HG03025 (cell line): ENCODE results near the gene LY6G6F.

ENCODE experiments used
- ATAC-seq: cut with Tn5 transposase; IDR thresholded peaks from one replicate; pipeline ENCODE4 v1.9.1; 2021; ENCODE audit warnings: mild to moderate bottlenecking, moderate library complexity; ENCODE audit not compliant: unreplicated experiment, low FRiP score

LY6G6F gene

DNA sequence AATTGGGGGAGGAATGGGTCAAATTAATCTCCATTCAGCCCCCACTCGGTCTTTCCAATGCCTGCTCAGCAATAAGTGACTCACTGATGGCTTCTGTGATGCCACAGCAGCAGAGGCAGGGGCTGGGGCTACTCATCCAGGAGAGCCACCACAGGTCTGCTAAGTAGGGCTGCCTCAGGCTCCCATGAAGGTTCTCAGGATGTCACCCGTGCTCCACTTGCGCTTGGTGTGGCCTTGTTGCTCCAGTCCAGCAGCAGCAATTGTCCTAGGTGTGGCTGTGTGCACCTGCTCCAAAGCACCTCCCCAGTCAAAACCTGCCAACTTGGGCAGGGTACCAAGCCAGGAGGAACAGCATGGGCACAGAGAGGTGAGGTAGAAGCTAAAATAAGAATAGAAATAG lies 15.5 kb downstream of the LY6G6F start:
- no peak for ATAC-seq

DNA sequence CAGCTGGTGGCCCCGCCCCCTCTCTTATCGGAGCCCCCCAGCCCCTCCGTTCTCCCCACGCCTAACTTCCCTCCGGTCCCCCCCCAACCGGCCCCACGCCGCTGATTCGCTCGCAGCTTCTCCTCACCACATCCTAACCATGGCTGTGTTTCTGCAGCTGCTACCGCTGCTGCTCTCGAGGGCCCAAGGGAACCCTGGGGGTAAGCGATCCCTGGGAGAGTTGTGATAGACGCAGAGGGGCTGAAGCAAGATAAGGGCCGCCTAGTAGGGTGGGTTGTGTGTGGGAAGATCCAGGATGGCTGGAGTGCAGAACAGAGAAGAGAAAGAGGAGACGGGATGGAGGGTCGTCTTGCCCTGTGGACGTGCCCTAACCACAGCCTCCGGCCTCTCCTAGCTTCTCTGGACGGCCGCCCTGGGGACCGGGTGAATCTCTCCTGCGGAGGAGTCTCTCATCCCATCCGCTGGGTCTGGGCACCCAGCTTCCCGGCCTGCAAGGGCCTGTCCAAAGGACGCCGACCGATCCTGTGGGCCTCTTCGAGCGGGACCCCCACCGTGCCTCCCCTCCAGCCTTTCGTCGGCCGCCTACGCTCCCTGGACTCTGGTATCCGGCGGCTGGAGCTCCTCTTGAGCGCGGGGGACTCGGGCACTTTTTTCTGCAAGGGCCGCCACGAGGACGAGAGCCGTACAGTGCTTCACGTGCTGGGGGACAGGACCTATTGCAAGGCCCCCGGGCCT lies 16.7 kb downstream of the LY6G6F start, which contains the start of gene MPIG6B:
Gene MPIG6B (plus strand): TSS at position 129 of the 735 bp plus-strand sequence. CDS start 11 bp downstream, at position 140.
- no peak for ATAC-seq

DNA sequence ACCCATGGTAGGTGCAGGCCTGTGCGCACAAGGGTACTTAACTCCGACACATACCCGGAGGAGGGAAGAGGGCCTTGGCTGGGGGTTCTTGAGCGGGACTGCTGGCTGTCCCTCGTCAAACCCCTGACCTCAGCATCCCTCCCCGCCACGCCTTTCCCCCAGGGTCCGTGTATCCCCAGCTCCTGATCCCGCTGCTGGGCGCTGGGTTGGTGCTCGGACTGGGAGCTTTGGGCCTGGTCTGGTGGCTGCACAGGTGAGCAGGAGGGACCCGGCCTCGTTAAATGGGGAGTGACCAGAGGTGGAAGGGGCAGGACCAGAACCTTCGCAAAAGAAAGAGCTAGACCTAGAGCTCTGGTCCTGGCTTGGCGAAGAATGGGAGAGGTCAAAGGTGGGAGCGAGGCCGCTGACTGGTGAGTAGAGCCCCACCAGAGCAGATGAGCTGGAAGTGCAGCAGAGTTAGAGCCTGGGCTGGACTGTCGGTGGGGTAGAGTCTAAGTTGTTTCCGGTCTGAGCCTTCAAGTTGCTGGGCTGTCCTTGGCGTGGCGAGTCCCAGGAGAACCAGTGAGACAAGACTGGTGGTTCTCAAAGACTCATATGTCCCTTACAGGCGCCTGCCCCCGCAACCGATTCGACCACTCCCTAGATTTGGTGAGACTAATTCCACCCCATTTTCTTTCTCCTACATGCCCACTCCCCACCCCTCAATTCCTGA lies 17.5 kb downstream of the LY6G6F start:
- no peak for ATAC-seq

DNA sequence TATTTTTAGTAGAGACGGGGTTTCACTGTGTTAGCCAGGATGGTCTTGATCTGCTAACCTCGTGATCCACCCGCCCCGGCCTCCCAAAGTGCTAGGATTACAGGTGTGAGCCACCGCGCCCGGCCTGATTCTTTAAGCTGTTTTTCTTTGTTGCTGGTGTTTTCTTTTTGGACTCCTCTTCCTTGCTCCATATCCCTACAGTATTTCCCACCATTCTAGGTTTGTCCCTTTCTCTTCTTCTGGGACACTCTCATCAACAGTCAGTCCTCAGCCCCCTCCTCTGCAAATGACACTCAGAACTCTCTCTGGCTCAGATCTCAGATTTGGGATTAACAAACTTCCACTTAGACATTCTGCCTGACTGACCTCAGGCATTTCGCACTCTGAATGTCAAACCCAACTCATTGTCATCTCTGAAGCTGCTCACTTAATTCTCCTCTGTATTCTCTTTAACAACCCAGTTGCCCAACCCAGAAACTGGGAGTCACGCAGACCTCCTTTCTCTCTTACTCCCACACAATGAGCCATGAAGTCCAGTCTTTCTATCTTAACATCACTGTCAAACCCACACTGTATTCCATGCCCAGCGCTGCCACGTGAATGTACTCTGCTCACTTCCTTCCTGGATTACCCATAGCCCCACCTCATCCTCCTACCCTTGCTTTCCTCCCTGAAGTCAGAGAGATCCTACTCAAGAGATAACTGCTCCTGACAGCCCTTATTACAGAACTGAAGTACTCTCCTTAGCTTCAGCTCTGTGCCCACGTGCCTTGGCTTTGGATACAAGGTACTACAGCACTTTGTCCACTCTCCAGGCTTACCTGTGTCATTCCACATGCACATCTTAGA lies 19.1 kb downstream of the LY6G6F start:
- no peak for ATAC-seq

DNA sequence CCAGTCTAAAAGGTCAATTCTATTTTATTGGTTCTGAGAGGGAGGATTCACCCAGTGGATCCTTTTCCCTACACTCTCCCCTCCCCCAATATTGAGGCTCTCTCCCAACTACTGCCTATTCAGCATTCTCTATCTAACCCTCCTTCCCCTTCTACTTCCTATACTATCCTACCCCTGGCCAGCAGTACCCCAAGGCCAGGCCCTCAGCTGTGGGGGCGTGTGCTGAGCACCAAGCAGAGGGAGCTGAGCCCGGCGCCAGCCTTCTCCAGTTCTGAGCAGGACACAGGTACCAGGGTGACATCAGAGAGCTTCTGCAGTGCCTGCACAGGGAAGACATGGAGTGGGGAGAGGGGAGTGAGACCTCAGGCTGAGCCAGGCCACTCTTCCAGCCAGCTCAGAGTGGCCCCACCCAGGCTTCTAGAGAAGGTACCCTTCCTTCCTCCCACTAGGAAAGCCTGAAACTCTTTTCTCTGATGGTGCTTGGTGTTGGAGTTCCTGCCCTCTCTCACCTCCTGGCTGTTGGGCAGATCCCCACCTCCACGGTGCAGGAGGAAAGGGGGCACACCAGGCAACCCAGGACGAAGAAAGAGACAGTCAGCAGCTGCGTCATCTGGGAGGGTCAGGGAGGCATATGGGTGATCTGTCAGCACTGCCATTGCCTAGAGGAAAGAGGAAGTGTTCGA lies 20.5 kb downstream of the LY6G6F start:
- ATAC-seq = no peak

DNA sequence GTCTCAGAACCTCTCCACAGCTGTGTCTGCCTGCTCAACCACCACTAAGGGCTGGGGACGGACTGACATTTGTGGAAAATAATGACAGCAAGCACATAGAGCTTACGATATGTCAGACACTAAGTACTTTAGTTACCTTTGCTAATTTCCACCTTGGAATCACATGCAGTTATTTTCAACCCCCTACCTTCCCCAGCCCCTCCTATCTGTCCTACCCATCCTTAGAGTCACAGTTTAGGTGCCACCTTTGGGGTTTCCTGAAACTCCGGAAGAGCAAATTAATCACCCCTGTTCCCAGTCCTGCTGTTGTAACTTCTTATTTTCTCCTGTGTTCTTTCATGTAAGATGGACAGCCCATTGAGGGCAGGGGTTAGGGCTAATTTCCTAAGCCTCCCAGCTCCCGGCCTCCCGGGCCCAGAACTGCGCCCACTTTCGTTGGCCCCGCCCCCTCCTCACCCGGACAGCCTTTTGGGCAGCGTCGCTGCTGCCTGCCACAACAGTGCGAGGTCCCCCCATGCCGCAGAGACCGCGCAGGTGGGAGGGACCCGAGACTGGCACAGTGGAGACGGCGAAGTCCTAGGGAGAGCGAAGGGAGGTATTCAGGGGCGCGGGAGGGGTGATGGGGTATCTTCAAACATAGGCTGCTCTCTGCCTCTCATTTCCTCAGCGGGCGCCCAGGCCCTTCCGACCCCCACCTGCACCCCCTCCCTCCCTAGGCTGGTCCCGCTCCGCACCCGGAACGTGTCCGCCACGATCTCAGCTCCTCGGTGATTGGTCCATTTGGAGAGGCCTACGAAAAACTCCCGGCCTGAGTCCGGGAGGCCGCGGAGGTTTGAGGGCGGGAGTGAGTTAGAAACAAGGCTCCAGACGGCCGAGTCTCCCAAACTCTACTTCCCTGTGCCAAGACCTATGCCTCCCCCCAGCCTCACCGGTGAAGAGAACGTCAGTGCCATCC lies 21.3 kb downstream of the LY6G6F start:
- no peak for ATAC-seq

DNA sequence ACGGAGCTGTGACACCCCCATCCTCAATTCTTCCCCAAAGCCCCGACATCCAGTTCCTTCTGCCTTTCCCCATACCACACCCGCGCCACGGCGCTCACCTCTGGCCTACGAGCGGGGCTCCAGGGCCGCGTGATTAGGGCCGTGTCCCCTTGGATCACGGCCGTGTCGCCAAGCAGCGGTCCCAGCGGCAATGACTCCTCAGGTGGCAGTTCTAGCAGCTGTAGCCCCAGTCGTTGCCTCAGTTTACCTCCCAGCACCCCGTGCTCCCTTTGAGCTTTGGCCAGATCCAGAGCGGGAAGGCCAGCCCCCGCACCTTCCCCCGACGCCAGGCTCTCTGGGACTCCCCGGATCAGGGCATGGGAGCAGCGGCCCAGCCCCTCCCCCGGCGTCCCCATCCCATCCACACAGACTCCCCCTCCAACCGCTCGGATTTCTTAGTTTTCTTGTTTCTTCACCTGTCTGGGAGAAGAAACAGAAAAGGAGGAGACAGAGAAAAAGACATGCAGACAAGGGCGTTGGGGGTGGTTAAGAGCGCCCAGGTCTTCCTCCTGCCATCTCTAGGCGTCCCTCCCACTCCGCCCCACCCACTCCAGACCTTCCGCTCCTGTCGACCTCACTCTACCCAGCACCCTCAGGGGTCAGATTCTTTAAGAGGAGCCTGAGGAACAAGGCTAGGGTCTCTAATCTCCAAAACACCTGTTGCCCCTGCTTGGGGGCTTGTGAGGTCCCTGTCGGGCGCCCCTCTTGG lies 22.3 kb downstream of the LY6G6F start, which contains the start of gene DDAH2:
Gene DDAH2 (minus strand): TSS at position 533 of the 748 bp plus-strand sequence. CDS start 138 bp downstream, at position 395.
- ATAC-seq = no peak

DNA sequence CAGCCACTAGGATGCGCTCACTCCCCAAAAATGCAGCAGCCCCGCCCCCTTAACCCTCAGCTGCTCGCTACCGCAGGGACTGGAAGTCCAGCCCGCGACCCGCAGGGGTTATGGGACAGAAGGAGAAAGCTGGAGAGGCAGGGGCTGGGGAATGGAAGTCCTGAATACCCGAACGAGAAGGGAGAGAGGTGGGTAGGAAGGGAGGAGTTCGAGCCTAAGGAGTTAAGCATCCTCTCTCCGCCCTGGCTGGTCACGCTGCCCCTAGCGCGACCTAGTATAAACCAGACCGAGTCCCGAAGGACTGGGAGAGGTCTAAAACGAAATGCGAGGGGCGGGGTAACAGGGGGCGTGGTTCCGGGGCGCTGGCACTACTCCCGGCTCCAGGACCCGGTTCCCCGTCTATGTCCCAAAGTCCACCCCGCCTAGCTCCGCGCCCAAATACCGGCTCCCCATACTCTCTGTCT lies 22.9 kb downstream of the LY6G6F start:
- ATAC-seq = no peak

DNA sequence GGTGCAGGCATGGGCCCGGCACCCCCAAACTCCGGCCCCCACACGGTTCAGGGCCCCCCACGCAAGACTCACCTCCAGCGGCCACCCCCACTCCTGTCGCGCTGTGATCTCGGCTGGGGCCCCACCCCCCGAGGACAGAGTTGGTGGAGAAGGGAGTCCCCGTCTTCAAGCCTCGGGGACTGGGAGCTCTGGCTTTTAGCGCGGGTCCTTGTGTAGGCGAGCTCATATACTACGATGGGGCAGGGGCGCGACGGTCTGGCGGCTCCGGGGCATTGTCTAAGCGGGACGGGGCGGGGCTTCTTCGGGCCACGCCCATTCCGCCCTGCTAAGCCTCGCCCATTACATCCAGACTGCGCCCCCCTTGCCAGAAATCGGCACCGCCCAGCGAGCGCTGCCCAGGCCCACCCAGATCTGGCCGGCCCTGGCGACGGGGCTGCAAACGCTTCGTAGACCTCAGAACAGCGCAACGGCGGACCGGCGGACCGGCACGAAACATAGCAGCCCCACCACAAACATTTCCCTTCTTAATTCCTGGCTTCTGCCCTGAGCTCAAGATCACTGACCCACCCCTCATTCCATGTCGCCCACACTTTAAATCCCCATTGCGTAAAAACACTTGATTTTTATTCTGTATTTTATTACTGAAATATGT lies 23.4 kb downstream of the LY6G6F start:
- no peak for ATAC-seq

DNA sequence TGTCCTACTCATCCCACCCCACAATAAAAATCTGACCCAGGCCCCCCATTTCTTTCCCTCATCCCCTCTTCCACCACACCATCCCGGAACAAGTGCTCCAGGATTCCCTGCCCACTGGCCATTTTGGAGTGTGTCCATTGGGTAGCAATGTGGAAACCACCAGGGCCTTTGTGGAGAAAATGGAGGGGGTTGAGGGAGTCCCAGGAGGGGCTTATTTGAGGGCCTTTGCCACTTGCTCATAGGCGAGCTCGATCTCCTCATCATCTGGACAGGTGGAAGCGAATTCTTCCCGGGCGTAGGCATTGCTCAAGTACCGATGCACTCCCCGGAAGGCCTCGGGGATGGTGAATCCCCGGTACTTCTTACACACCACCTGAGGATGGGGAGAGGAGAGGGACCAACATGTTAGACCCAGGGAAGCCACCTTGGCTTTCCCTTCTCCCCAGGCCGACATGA lies 24.0 kb downstream of the LY6G6F start:
- no peak for ATAC-seq

DNA sequence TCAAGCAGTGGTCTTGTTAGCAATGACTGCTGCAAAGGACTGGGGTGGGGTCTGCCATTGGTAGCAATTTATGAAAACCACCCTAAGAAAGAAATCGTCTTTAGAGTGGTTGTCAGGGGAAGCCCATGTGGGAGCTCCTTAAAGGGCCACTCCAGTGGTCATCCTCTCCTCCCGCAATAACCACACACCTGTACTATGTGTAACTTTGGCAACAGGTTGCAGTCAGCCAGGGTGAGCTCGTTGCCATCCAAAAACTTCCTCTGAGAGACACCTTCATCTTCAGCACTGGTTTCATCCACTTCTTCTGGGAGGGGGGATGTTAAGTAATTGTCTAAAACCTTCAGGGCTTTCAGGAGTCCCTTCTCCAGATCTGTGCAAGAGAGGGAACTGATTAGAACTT lies 25.4 kb downstream of the LY6G6F start:
- ATAC-seq = no peak

DNA sequence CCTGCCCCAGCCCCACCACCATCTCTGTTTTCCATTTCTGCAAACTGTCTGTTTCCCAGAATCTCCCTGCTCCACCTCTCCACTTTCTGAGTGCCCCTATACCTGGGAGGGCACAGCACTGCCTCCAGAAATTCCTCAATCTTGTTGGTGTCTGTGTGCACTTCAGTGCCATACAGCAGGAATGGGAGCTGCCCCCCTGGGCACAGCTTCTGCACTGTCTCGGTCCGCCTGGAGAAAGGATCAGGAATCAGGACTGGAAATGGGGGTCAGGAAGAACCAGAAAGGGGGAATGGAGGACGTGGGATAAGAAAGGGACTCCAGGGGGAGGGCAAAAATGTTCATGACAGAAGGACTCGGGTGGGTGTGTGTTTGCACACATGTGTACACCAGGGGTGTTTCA lies 27.1 kb downstream of the LY6G6F start:
- ATAC-seq = no peak

DNA sequence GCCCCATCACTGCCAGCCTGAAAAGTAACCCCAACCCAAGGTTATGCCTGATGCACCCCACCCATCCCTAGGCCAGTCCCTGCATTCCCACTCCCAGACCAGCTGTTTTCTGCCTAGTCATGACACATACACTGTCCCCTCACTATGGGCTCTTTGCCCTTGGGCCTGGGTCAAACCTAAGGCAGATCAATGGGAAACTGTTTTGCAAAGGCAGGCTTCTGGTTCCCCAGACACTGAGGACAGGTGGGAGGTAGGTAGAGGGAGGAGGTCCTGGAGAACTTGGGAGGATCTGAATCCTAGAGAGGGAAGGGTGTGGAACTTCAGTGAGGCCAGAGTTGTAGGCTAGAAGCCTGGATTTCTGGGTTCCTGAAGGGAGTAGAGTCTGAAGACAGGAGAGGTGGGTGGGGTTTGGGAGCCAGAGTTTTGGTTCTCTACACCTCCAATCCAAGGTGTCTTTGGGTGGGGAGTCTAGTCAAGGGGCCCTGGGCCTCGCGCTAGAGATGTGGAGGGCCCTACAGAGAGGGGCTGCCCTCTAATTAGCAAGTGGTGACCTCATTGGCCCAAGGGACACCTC lies 27.7 kb downstream of the LY6G6F start:
- ATAC-seq = no peak

DNA sequence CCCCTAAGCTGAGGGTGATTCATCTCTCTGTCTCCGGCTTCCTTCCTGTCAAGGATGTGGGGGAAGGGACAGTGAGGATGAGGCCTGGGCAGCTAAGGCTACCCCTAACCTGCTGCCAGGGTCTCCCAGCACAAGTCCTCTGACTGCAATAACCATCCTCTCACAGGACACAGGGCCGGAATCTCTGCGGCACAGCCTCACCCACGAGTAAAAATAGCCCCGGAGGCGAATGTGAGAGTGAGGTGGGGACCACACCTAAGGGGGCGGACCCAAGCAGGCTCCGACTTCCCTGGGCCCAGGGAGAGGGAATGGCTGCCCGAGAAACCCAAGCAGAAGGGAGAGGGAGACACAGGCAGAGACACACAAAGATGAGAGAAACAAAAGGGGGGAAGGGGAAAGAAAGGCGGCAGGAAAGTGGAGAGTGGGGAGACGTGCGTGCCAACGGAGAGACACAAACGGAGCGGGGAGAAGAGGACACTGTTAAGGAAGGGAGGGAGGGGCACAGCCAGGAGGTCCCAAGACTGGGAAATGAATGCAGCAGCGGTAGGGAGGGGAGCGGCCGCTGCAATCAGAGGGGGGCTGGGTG lies 28.2 kb downstream of the LY6G6F start:
- ATAC-seq = no peak

DNA sequence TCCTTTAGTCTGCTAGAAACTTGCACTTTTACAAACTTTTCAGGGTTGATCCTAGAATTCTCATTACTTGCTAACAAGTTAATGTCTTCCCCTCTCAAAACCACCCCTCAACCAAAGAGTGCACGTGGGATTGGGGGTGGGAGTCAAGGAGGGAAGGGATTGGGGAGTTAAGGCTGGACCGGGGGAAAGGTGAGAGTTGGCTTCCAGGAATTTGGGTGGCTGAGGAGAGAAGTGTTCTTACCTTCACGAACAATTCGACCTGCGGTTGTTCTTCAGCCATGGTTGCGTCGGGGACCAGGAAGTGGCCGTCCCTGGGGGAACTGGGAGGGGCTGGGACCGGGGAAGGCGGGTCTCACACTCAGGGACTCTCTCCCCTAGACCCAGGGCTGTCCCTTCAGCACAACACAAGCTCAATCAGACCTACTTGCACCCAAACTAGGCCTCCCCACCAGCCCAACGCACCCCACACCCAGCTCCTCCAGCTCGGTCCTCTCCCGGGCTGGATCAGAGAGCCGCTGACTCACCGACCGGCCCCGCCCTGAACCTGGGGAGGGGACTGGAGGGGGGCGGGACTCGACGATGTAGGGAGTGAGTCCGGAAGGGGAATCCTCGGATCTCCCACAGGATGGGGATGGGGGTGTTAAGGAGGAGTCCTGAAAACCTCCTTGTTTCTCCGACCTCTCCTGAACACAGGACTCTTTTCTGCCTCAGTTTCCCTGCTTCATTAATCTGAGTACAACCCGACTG lies 29.5 kb downstream of the LY6G6F start, which contains the start of gene CLIC1:
Gene CLIC1 (minus strand): TSS at position 510 of the 747 bp plus-strand sequence. CDS start 230 bp downstream, at position 280.
- ATAC-seq = no peak

DNA sequence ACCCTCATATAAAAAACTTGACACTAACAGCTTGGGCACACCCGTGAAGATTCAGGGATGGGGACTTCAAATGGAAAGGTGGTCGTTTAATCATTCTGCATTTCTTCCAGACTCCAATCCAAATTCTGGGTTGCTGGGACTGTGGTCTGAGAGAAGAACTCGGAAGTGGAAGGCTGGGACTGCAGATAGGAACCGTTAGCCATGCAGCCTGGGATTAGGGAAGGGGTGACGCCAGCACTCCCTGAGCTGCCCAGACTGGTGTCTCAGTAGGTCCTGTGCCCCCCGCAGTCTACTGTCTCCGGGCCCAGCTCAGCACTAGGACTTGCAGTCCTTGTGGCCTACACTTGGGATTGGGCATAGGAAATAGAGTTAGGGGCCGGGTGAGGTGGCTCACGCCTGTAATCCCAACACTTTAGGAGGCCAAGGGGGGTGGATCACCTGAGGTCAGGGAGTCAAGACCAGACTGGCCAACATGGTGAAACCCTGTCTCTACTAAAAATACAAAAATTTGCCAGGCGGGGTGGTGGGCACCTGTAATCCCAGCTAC lies 30.2 kb downstream of the LY6G6F start:
- ATAC-seq = no peak
